D721Med (cell line): ENCODE results near the gene ANKRD42.

Experiments used
- DNase-seq: peaks from one replicate; pipeline ENCODE4 v3.0.0; 2011; ENCODE audit warnings: low spot score; ENCODE audit not compliant: insufficient read length
- FAIRE-seq: peaks from 2 replicates; lab custom pipeline; 2011; peaks lifted over from hg19 to GRCh38; lab: Jason Lieb, UNC
- TF ChIP-seq, protein P1 (sequence below): IDR thresholded peaks from 2 replicates; pipeline ENCODE4 v1.5.1; 2012; ENCODE audit warnings: mild to moderate bottlenecking, control low read depth; ENCODE audit not compliant: insufficient read depth; ENCODE audit errors: missing control alignments

Gene ANKRD42

GRCh38 chr11:83191986-83192385, 1.5 kb upstream of the ANKRD42 start:
- TF ChIP-seq, protein P1, sequence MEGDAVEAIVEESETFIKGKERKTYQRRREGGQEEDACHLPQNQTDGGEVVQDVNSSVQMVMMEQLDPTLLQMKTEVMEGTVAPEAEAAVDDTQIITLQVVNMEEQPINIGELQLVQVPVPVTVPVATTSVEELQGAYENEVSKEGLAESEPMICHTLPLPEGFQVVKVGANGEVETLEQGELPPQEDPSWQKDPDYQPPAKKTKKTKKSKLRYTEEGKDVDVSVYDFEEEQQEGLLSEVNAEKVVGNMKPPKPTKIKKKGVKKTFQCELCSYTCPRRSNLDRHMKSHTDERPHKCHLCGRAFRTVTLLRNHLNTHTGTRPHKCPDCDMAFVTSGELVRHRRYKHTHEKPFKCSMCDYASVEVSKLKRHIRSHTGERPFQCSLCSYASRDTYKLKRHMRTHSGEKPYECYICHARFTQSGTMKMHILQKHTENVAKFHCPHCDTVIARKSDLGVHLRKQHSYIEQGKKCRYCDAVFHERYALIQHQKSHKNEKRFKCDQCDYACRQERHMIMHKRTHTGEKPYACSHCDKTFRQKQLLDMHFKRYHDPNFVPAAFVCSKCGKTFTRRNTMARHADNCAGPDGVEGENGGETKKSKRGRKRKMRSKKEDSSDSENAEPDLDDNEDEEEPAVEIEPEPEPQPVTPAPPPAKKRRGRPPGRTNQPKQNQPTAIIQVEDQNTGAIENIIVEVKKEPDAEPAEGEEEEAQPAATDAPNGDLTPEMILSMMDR: no peak
- FAIRE-seq (no peak), DNase-seq (no peak)

DNA sequence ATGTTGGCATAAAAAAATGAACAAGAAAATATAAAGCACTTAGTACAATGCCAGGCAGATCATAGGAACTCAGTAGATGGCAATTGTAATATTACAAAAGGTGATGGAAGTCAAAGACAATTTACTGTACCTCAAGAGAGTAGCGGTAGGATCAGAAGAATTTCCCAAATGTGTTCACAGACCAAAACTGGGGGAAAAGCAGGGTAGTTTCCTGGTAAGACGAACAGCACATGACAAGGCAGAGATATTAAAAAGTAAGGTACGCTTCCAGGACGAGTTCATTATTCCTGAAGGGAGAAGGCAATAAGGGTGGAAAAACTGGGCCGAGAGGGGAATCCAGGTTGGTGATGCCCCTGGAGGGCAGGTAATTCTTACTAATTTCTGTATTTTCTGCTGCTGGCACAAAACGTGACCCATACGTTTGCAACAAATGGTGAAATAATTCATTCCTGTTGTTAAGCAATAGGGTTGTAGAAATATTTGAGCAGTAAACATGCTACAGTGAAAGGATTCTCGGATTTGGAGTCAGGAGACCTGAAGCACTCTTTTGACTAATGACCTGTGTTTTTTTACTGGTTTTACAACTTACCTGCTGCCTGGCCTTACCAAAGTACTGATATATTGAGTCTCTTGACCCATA, 786 bp upstream of the ANKRD42 start:
- TF ChIP-seq, protein P1: no peak
- FAIRE-seq (no peak), DNase-seq (no peak)

DNA sequence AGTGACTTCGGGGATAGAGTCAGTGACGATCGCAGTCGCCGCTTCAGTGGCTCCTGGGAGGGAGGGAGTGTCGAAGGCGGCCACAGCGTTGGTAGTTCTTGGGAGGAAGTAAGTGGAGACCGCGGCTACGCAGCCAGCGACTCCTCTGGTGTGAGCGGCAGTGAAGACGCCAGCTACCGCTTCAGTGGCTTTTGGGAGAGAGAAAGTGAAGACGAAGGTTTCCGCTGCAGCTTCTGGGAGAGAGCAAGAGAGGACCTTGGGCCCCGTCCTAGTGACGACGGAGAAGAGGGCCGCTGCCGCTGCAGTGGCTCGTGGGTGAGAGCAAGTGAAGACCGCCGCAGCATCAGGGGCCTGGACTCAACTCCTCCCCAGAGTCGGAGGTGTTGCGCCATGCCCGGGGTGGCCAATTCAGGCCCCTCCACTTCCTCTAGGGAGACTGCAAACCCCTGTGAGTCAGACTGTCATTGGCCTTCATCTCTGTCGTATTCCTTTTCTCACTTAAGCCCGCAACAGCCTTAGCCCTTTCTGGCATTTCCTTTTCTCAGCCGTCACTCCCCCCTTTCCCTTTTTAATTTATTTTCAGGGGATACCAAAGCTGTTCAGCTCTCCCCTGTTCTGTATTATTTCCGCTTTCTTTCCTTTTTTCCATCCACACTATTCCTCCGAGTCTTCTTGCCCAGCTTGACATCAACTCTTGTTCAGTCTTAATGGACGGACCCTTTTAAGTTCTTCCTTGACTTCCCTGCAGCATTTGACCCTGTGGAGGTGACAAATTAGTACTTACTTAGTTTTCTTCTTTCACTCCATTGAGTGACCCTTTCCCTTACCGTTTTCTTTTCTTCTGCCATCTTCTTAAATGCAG, 1.0 kb downstream of the ANKRD42 start:
- DNase-seq (no peak), FAIRE-seq (no peak)

GRCh38 chr11:83195143-83195466, 1.6 kb downstream of the ANKRD42 start:
- TF ChIP-seq, protein P1: no peak
- FAIRE-seq (no peak), DNase-seq (no peak)

More for the DNA sequence above, 1.0 kb downstream of the ANKRD42 start:
- TF ChIP-seq, protein P1: no peak

DNA sequence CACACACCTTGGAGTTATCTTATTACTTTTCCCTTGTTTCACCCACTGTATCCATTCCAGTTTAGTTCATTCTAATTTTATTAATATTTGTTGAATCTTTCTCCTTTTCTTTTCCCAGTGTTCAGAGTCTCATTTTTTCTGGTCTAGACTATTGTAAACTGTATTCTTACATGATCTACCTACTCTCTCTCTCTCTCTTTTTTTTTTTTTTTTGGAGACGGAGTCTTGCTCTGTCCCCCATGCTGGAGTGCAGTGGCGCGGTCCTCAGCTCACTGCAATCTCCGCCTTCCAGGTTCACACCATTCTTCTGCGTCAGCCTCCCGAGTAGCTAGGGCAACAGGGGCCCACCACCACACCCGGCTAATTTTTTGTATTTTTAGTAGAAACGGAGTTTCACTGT, 2.1 kb downstream of the ANKRD42 start:
- TF ChIP-seq, protein P1: no peak
- no peak for DNase-seq
- no peak for FAIRE-seq

- DNase-seq (no peak), FAIRE-seq (no peak)
- TF ChIP-seq, protein P1: no peak
Measured at GRCh38 chr11:83200035-83200434, 6.5 kb downstream of the ANKRD42 start.
